Lower leg skin (tissue), 3 donors: Measurements from ENCODE around the gene LRRIQ4.

Experiments used
- POLR2A ChIP-seq, 2 donors: fragments of 450-650 bp; IDR thresholded peaks; one replicate each; pipeline ENCODE4 v1.6.1; 2016 to 2017; ENCODE audit warnings: antibody characterized with exemption in 2 of 2, mild to moderate bottlenecking in 1 of 2, moderate library complexity in 1 of 2
- TF ChIP-seq, protein P1 (sequence below), 3 donors: fragments of 450-650 bp; IDR thresholded peaks; one replicate each; pipeline ENCODE4 v1.5.1; 2016; ENCODE audit warnings: antibody characterized with exemption in 3 of 3, mild to moderate bottlenecking in 3 of 3, moderate library complexity in 2 of 3

DNA sequence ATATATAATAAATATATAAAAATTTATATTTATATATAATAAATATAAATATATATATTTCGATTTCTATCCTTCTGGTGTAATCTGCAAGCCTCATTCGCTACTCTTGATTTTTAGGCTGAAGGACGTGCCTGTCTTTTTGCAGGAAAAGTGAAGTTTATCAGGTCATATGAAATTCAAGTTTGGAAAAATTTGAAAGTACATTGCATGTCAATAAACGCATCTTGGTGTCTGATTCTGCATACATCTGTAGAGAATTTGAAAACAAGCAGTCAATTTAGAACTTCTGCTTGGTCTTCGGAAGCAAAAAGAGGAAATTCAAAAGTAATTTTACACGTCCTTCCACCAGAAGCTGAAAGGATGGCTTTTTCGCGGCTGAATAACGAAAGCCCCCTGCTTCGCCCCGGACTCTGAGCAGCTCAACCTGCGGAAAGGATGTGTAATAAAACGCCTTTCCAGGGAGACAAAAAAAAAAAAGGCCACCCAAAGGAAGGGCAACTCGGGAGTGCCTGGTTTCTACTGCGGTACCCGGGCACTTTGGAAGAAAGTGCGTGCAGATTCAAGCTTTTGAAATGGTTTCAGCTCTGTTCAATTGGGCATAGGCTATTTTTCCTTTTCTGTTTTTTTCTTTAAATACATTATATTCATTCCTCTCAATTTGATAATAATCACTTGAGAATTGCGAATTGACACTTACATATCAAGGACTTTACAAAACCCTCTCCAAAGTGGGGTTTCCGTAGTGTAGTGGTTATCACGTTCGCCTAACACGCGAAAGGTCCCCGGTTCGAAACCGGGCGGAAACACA, 41.0 kb upstream of the LRRIQ4 start:
- TF ChIP-seq, protein P1, sequence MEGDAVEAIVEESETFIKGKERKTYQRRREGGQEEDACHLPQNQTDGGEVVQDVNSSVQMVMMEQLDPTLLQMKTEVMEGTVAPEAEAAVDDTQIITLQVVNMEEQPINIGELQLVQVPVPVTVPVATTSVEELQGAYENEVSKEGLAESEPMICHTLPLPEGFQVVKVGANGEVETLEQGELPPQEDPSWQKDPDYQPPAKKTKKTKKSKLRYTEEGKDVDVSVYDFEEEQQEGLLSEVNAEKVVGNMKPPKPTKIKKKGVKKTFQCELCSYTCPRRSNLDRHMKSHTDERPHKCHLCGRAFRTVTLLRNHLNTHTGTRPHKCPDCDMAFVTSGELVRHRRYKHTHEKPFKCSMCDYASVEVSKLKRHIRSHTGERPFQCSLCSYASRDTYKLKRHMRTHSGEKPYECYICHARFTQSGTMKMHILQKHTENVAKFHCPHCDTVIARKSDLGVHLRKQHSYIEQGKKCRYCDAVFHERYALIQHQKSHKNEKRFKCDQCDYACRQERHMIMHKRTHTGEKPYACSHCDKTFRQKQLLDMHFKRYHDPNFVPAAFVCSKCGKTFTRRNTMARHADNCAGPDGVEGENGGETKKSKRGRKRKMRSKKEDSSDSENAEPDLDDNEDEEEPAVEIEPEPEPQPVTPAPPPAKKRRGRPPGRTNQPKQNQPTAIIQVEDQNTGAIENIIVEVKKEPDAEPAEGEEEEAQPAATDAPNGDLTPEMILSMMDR (IDR thresholded peaks at IDR 0.05) = no peak
- TF ChIP-seq POLR2A (IDR thresholded peaks at IDR 0.05) = no peak
